ENCODE measurements around the gene GNAT2.
A peak's percentile ranks its signal among the peaks of the same experiment; 100 is the strongest.

Gene GNAT2

DNA sequence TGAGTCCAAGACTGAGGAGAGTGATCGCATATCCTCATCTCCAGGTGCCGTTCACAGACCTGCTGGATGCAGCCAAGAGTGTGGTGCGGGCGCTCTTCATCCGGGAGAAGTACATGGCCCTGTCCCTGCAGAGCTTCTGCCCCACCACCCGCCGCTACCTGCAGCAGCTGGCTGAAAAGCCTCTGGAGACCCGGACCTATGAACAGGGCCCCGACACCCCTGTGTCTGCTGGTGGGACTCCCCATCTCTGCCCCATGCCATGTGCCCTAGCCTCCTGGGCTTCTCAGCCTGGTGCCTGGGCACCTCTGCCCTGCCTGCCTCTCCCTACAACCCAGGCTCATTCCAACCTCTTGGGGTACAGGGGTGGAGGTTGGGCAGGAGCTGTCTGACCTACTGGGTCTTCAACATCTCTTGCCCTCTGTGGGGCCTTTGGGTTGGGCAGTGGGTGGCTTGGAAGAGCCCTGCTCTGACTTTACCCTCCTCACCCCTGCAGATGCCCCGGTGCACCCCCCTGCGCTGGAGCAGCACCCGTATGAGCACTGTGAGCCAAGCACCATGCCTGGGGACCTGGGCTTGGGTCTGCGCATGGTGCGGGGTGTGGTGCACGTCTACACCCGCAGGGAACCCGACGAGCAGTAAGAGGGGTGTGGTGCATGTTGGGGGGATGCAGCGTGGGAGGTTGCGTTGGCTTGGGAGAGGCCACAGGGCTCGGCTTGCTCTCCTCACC is 7.4 kb upstream of the GNAT2 start:
- DNase-seq (ENCODE audit: low read depth): no peak

DNA sequence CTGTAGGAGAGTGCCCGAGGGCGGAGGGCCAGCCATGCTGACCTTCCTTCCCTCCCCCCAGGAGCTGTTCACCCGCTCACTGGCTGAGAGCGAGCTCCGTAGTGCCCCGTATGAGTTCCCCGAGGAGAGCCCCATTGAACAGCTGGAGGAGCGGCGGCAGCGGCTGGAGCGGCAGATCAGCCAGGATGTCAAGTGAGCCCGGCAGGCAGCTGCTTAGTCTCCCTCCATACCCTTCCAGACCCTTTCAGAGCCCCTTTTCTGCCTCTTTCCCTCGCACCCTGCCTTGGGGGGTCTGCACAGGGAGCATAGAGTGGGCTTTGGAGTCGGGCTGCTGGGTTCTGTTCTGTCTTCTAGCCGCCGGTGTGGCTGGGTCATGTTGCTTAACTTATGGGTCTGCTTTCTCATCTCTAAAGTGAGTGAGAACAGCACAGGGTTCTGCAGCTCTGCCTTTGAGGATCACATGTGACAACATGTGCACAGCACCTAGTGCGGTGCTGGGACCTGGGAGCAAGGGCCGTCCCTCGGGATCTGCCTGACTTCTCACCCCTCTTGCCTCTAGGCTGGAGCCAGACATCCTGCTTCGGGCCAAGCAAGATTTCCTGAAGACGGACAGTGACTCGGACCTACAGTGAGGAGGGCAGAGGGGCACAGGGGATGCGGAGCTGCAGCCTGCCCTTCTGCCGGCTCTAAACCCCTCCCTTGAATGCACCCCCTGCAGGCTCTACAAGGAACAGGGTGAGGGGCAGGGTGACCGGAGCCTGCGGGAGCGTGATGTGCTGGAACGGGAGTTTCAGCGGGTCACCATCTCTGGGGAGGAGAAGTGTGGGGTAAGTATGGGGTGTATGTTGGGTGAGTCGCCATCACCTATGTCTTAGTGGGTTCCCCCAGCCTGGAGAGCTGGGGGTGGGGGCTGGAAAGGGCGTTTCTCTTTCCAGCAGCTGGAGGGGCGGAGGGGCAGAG is 6.5 kb upstream of the GNAT2 start:
- DNase-seq (ENCODE audit: low read depth): no peak

DNA sequence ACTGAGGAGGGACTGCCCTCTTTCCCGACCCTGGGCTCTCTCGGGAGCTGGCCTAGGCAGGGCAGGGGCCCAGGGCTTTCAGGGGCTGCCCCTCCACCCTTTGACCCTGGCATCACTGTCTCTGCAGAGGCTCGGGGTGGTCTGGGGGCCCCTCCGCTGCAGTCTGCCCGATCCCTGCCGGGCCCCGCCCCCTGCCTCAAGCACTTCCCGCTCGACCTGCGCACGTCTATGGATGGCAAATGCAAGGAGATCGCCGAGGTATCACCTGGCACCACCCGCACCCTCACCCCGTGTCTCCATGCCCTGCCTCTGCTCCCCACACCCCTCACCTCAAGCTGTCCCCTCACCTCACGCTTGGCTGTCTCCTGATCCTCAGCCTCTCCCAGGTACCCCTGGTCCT is 5.8 kb upstream of the GNAT2 start:
- DNase-seq (ENCODE audit: low read depth): no peak

DNA sequence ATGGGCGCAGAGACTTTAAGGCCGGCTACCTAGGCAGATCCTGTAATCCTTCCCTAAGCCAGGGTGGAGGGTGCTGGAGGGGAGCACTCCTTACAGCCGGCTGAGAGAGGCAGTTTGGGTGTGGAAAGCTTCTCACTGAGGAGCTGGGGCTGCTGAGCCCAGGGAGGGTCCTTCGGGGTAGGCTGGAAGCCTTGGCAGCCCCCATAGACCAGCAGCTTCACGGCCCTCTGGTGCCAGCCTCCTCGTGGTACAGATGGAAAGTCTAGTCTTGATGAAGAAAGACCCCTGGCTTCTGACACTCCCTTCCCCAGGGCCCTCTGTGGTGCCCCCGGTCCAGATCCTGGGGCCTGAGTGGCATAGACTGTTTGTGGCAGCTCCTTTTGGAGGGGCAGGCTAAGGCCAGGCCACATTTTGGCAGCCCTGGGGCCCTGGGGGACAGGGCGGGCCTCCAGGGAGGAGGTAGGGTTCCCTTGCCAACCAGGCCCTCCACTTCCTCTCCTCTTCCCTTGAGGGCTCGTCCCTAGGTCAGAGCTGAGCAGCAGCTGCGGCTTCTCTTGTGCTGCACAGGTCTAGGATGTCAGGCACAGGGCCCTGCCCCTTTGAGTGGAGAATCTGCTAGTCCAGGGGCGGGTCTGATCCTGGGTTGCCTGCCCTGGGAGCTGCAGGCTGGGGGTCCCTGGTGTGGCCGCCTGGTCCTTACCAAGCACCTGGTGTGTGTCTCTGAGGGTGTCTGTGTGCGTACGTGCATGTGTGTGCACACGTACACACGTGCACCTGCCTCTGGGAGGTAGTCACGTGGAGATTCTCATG is 5.0 kb upstream of the GNAT2 start:
- DNase-seq (ENCODE audit: low read depth): no peak

DNA sequence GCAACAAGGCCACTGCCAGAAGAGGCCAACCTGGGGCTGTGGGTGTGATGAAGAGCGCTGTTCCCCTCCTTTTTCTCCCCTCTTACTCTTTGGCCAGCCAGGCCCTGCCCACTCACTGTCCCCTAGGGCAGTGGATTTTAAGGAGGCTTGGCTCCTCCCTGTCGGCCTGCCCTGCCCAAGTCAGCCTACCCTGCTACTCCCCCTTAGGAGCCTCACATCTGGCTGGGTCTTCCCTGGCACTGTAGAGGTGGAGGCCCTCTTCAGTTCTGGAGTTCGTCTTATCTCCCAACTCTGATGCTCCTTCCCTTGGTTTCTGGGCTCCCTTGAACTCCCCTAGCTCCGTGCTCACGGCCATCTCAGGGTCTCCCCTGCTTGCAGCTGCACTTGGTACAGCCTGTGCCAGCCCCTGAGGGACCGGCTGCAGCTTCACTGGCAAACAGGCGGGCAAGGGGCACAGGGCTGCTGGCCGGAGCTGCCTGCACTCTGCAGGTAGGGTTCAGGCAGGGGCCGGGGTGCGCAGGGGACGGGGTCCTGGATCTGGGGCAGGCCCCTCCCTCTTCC is 4.3 kb upstream of the GNAT2 start:
- no peak for DNase-seq (ENCODE audit: low read depth)

DNA sequence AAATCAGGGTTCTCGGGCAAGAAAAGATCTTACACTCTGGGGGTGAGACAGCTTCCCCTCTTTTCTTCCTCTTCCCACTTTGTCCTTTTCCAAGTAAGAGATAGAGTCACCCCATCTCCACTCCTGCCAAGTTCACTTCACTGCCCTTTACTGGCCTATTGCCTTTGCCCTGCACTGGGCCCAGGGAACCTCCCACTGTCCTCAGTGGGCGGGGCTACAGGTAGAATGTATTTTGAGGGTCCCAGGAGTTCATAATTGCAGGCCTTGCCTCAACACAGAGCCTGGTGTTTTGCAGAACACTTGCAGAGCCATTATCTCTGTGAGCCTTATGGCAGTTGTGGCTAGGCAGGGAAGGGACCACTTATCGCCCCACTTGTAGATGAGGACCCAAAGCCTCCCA is 3.5 kb upstream of the GNAT2 start:
- DNase-seq (ENCODE audit: low read depth): no peak

DNA sequence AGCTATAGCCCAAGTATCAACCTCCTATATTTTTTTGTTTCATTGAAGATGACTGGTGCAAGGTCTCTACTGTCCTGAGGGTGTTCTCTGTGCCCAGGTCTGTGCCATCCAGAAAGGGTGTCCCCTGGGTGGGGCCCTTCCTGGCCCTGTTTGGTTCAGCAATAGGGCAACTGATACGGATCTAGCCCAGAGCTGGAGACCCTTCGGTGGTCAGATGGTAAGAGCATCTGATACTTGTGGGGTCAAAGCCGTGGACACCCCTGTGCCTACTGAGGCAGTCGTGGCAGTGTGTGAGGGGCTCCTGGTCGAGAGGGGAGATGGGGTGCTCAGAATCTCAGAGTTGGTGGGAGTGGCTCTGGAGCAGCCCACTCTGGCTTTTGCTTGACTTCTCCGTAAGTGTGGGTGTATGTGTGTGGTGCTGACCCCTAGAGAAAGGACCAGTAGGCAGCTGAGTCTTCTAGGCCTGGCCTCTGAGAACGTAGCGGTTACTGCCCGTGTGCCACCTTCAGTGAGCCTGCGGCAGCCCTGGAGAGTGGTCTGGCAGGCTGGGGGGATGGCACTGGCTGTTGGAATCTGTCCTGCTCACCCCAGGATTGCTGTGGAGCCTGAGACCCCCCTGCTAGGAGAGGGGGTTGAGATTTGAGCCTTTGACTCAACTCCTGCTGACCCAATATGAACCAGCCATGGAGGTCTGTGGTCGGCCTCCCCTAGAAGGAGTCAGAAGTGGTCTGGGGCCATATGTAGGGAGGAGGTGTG is 2.9 kb upstream of the GNAT2 start:
- DNase-seq (ENCODE audit: low read depth): no peak

DNA sequence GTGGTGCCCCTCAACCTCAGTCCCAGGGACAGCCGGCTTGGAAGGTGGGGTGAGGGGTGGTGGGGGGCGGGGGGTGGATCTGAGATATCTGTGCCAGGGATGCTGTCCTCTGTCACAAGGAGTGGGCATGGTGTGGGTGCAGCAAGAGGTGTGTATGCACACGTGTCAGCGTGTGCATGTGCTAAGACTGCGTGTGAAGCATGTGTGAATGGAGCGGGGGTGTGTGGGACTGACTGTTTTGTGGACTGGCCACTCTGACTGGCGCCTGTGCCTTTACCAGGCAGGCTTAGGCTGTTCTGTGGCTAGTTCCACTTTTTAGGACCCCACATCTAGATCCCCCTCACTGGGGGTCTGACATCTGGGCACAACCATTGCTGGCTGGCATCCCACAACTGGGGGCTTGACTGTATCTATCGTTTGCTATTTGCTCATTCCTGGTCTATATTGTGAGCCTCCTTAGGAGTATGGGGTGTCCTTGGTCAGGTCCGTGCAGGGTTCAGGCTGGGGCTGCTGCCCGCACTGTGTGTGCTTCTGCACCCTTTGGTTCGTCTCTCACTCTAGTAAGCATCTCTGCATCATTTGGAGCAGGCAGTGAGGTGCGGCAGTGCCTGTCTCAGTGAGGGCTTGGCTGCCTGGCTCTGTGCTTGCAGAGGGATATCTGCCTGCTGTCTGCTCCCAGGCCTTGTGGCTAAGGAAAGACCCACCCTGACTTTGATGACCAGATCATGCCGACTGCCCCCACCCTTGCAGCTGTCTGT is 2.1 kb upstream of the GNAT2 start:
- DNase-seq (ENCODE audit: low read depth): no peak

DNA sequence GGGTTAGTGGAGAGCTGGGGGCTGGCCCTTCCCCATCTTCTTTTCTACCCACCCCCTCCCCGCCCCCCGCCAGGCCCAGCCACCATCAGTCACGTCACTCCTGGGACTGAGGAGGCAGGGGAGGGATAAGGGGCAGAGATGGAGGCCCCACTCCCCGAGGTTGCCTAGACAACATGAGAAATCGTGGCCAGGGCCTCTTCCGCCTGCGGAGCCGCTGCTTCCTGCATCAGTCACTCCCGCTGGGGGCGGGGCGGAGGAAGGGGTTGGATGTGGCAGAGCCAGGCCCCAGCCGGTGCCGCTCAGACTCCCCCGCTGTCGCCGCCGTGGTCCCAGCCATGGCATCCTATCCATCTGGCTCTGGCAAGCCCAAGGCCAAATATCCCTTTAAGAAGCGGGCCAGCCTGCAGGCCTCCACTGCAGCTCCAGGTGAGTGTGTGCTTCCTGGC is 1.4 kb upstream of the GNAT2 start:
- DNase-seq (ENCODE audit: low read depth): peak; percentile 91

DNA sequence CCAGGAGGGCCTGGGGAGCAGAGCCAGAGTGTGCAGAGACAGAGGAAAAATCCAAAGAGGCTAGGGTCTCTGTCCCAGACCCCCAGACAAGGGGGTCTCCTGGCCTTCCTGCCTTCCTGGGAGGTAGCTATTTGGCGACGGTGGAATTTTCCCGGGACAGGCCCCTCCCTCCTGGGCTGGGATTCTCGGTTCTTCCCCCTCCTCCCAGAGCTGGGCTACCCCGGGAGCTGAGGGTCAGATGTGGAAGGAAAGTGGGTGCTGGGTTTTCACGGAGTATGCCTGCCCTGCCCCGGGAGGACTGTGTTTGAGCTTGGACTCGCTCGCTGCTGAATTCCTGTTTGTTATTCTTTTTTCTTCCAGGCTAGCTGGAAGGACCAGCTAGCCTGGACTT is 980 bp upstream of the GNAT2 start:
- DNase-seq (ENCODE audit: low read depth): no peak

DNA sequence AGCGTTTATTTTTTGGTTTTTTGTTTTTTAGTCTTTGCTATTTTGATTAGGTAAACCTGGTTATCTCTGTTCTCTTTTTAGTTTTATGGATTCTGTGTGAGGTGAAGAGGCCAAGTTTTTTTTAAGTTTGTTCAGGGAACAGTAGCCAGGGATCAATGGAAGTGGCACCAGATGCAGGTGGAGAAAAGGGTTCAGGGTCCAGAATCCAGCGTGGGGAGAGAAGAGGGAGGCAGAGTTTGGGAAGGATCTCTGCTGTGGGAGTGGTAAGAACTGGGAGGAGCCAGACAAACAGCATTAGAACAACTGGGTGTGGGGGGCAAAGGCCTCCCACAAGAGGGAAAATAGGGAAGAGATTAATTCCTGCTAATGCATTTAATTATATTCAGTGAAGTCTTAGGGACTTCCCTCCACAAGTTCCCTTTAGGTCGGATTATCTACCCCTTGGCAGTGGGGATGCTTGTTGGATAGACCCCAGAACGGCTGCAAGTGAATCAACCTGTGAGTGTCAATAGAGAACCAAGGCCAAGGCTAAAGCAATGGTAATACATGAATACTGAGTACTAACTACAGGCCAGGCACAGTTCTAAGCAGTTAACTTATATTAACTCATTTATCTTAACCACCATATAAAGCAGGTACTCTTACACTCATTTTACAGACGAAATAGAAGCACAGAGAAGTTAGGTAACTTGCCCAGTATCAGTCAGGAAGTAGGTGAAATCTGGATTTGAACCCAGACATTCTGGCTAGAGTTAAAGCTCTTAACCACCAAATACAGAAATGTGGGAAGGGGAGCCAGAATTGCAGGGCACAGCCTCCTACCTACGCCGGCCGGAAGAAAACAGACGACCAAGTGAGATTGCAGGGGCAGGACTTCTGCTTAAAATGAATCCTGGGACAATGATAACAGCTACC is 498 bp downstream of the GNAT2 start:
- DNase-seq (ENCODE audit: low read depth): no peak

DNA sequence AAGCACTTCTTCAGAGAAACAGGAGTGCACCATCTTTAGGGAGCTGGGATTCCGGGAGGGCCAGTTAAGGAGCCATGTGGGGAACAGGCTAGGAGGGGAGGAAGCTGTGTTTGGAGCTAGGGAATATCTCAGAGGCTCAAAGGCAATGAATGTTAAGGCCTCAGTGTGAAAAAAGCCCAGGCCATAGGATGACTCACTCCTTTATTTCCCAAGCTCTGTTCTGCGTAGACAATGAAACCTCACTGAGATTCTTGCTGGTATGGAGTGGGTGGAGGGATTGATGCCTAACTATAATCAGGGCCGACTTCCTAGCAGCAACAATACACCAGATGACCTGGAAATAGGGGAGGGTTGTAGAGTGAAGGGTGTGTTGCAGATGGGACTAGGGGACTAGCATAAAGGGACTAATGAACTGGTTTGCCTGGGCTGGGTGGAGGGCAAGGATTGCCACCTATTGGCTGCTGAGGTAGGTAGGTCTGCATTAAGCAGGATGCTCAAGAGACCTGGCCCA is 2.1 kb downstream of the GNAT2 start:
- no peak for DNase-seq (ENCODE audit: low read depth)

DNA sequence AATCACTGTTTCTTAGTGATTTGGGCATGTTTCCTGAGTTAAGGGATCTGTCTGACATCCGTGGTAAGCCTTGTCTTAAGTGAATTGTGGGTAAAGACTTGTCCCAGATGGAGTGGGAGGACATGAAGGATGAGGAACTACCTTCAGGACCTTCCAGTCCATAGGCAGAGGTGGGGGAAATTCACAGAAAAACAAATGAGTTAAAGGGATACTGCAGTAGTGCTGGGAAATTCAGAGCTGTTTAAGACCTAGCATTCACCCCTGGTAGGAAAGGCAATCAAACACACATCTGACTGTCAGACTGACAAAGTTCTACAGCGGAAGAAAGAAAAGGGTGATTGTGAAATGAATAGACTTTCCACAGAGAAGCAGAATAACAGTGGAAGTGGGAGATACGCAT is 3.0 kb downstream of the GNAT2 start:
- no peak for DNase-seq (ENCODE audit: low read depth)

DNA sequence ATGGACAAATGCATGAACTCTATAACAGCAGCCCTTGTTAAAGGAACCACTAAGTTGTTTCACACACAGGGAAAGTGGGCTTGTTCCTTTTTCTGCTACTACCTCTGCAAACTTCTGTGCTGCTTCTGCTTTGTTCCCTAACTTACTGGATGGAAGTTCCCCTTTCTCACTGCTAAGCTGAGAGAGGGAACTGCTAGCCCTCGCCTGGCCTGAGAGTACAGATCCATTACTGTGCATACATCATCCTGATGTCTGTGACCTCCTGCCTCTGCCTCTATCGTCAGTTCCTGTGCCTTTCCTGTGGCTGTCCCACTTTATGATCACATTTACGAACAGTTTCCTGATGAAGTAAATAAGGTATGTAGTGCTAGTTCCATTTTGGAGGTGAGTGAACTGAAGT is 3.5 kb downstream of the GNAT2 start:
- no peak for DNase-seq (ENCODE audit: low read depth)

DNA sequence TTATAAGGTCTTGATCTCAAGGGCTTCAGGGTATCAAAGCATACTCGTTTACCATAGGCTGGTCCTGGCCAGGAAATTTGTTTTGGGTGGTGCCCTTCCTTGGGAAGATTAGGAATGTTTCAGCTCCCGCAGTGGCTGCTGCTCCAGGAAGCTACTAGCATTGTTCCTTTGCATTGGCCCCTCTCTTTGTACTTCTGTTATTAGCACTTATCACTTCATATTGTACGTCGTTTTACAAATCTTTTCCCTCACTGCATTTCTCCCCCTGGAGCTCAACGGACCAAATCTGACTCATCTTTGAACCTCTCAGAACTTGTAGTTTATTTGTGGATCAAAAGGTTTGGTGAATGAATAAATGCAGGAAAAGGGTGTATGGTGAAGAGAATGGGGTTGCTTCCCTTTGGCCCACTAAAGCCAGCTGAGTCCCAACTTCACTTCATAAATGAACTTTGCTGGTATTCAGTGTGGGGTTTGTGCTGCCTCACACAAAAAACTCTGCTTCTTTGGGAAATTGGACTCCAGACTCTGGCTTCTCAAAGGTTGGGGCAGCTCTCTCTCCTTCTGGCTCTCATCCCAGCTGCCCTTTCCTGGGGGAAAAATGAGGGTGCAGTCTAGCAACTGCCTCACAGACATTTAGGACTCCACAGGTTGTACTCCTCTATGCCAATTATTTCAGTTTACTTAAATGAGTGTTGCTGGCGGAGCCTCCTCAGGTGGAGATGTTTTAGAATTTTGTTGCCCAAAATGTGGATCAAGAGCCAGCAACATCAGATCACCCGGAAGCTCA is 5.9 kb downstream of the GNAT2 start:
- DNase-seq (ENCODE audit: low read depth): no peak

DNA sequence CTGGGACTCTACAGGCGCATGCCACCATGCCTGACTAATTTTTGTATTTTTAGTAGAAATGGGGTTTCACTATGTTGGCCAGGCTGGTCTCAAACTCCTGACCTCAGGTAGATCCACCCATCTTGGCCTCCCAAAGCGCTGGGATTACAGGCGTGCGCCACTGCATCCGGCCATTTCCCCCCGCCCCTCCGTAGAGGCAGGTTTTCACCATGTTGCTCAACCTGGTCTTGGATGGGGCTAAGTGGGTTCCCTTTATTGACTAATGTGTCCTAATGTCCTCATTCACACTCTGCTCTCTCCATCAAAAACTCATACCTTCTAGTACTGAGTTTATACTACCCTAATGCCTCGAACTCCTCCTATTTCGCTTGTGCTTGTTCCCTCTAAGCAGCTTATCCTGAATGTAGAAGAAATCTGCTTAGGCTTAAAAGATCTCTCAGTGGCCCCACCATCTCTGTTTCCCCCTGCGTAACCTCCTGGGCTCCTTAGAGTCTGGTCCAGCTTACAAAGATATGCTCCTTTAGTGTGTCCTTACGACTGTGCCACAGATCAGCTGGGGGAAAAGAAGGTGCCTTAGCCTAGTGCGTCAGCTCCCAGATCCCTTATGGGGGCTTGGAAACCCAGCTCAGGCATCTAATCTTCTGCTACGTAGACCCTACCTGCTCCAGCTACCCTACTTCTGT is 8.0 kb downstream of the GNAT2 start:
- no peak for DNase-seq (ENCODE audit: low read depth)

DNA sequence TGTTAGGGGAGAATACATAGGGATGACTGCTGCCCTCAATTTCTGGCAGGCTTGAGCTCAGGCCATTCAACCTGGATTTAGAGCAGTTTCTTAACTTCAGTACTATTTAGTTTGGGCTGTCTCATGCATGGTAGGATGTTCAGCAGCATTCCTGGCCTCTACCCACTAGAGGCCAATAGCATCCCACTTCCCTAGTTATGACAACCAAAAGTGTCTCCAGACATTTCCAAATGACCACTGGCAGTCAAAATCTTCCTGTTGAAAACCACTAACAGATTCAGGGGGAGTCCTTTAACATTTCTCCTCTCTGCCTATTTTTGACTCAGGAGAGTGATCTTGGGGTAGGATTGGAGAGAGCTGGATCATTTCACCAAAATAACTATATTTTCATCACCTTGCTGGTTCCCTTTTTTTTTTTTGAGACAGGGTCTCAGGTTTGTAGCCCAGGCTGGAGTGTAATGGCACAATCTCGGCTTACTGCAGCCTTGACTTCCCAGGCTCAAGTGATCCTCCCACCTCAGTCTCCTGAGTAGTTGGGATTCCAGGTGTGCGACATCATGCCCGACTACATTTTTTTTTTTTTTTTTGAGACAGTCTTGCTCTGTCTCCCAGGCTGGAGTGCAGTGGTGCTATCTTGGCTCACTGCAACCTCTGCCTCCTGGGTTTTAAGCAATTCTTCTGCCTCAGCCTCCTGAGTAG is 8.7 kb downstream of the GNAT2 start:
- DNase-seq (ENCODE audit: low read depth): no peak
